Bronchial epithelial cell (primary cell): ENCODE measurements around the gene P4HB. TPM values are rescaled to one million over a fixed set of nuclear protein-coding genes. Genes with fewer than 3 reads are reported as not detected.

ENCODE experiments used
- DNase-seq: peaks from one replicate; pipeline ENCODE4 v3.0.0-alpha.2; 2010; ENCODE audit warnings: low read depth
- FAIRE-seq: peaks from 2 replicates; lab custom pipeline; 2011; peaks lifted over from hg19 to GRCh38; lab: Jason Lieb, UNC
- H3K27me3 ChIP-seq: 2 replicates; pipeline ENCODE4 v1.5.1; 2011; ENCODE audit warnings: low read length; ENCODE audit not compliant: control insufficient read depth, insufficient read depth
- H3K36me3 ChIP-seq: 2 replicates; pipeline ENCODE4 v1.5.1; 2011; ENCODE audit warnings: low read length; ENCODE audit not compliant: control insufficient read depth, insufficient read depth
- H3K4me3 ChIP-seq: 2 replicates; pipeline ENCODE4 v1.5.1; 2011; ENCODE audit warnings: mild to moderate bottlenecking, low read depth, low read length, control low read depth
- total RNA-seq: library from RNA; depleted of rRNA; stranded (reverse); fragments of >200 nt; gene quantifications from 2 replicates; pipeline ENCODE4 v1.2.1, GENCODE V29; 2014
- TF ChIP-seq, protein P1 (sequence below): IDR thresholded peaks from 2 replicates; pipeline ENCODE4 v1.5.1; 2011; ENCODE audit warnings: mild to moderate bottlenecking, moderate library complexity, low read length, control low read depth, inconsistent platforms; ENCODE audit not compliant: insufficient read depth, severe bottlenecking

The P4HB gene
- total RNA-seq, 1 donor from 2014 or later = 673 TPM

- FAIRE-seq (no peak), DNase-seq (no peak)
- Histone ChIP-seq H3K27me3 (no peaks in the 10 kb centered on the region), H3K4me3 (no peak overlapping the region), H3K36me3 (peaks cover 43% of the 10 kb centered on the region)
- TF ChIP-seq, protein P1, sequence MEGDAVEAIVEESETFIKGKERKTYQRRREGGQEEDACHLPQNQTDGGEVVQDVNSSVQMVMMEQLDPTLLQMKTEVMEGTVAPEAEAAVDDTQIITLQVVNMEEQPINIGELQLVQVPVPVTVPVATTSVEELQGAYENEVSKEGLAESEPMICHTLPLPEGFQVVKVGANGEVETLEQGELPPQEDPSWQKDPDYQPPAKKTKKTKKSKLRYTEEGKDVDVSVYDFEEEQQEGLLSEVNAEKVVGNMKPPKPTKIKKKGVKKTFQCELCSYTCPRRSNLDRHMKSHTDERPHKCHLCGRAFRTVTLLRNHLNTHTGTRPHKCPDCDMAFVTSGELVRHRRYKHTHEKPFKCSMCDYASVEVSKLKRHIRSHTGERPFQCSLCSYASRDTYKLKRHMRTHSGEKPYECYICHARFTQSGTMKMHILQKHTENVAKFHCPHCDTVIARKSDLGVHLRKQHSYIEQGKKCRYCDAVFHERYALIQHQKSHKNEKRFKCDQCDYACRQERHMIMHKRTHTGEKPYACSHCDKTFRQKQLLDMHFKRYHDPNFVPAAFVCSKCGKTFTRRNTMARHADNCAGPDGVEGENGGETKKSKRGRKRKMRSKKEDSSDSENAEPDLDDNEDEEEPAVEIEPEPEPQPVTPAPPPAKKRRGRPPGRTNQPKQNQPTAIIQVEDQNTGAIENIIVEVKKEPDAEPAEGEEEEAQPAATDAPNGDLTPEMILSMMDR = no peak
Observed at GRCh38 chr17:81846743-81847689, 13.3 kb downstream of the P4HB start.

GRCh38 chr17:81845881-81846742, 14.2 kb downstream of the P4HB start:
- FAIRE-seq (no peak), DNase-seq (no peak)
- Histone ChIP-seq H3K36me3 (peaks cover 35% of the 10 kb centered on the region), H3K4me3 (no peak overlapping the region), H3K27me3 (no peaks in the 10 kb centered on the region)
- TF ChIP-seq, protein P1 = no peak

DNA sequence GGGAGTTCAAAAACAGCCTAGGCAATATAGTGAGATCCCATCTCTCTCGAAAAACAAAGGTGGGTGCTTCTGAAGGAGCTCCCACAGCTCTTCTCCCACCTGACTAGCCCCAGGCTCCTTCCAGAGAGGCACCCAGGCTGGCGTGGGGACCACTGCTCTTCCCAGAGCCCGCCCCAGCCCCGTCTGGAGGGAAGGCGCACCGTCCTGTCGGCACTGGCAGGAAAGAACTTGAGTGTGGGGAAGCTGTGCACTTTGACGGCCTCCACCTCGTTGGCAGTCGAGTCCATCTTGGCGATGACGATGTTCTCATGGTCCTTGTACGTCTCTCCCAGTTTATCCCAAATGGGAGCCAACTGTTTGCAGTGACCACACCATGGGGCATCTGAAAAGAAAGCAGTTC, 15.0 kb downstream of the P4HB start:
- DNase-seq = no peak
- H3K4me3 ChIP-seq = no peak overlapping the region
- FAIRE-seq = no peak
- no peaks in the 10 kb centered on the region for H3K27me3 ChIP-seq
- TF ChIP-seq, protein P1 = no peak
- peaks cover 35% of the 10 kb centered on the region for H3K36me3 ChIP-seq

DNA sequence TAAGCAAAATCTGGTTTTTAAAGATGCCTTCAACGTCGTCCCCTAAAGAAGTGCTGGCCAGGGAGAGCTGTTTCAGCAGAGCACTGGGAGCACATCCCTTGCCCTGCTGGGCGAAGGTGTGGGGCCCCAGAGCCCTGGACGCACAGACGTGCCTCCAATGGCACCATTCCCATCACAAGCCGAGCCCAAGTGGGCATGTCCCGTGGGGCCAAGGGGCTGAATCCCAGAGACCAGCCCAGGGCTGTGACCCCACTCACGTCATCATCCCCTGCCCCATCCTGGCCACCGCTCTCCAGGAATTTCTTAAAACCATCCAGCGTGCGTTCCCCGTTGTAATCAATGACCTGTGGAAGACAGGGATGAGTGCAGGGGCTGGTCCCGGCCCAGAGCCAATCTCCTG, 15.4 kb downstream of the P4HB start:
- FAIRE-seq (no peak), DNase-seq (no peak)
- Histone ChIP-seq H3K27me3 (no peaks in the 10 kb centered on the region), H3K4me3 (no peak overlapping the region), H3K36me3 (peaks cover 35% of the 10 kb centered on the region)
- TF ChIP-seq, protein P1 = no peak

GRCh38 chr17:81844327-81844851, 15.9 kb downstream of the P4HB start:
- FAIRE-seq = no peak
- no peak for DNase-seq
- peaks cover 35% of the 10 kb centered on the region for H3K36me3 ChIP-seq
- TF ChIP-seq, protein P1 = no peak
- H3K4me3 ChIP-seq = no peak overlapping the region
- no peaks in the 10 kb centered on the region for H3K27me3 ChIP-seq
